Coronary artery (tissue), 2 donors: ENCODE results near the gene DAZAP2.

ENCODE experiments used
- DNase-seq: peaks from one replicate; pipeline ENCODE4 v3.0.0-alpha.2; 2017; ENCODE audit warnings: low spot score
- H3K27ac ChIP-seq, 2 donors: fragments of 200-600 bp; sonication (generic); one replicate each; pipeline ENCODE4 v1.5.1; 2016 to 2019
- H3K4me3 ChIP-seq: fragments of 200-600 bp; sonication (generic); 2 replicates; pipeline ENCODE4 v1.5.1; 2016; ENCODE audit warnings: mild to moderate bottlenecking, moderate library complexity
- TF ChIP-seq, protein P1 (sequence below): fragments of 200-600 bp; sonication (generic); IDR thresholded peaks from one replicate; pipeline ENCODE4 v1.5.1; 2019; ENCODE audit warnings: antibody characterized with exemption

DAZAP2 gene, protein sequence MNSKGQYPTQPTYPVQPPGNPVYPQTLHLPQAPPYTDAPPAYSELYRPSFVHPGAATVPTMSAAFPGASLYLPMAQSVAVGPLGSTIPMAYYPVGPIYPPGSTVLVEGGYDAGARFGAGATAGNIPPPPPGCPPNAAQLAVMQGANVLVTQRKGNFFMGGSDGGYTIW

DNA sequence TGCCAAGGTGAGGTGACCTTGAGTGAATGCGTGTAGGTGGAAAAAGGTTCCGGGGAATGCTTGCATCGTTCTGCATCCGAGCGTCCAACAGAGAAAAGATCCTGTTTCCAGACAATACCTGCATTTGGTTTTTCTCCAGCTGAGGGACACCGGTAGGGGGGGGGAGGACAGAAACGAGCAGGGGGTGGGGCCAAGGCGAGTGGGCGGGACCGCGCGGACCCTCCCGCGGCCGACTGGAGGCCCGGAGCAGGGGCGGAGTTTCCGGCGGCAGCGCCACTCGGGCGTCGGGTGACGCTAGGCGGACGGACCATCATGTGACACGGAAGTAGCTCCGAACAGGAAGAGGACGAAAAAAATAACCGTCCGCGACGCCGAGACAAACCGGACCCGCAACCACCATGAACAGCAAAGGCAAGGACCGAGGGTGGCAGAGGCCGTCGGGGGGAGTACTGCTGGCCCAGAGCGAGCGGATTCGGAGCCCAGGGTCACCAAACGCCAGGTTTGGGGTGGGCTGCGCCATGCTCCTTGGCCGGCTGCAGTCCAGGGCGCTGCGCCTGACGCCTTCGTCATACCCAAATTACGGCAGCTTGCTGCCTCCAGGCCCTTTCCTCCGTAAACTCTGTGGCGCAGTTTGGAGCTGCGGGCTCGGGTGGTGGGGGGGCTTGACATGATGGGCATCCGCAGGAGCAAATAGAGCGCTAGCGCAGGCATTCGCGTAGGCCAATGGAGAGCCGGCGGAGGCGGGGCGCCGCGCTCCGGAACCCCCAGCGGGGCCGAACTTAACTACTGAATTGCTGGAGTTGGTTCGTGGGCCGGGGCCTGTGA is at the start of gene DAZAP2:
TSS of gene DAZAP2 (plus strand) at position 317 of the 825 bp plus-strand sequence. CDS start at position 399, 82 bp downstream.
- peak within 1 kb of the TSS; percentile 99 to 100 for H3K27ac ChIP-seq
- TF ChIP-seq, protein P1, sequence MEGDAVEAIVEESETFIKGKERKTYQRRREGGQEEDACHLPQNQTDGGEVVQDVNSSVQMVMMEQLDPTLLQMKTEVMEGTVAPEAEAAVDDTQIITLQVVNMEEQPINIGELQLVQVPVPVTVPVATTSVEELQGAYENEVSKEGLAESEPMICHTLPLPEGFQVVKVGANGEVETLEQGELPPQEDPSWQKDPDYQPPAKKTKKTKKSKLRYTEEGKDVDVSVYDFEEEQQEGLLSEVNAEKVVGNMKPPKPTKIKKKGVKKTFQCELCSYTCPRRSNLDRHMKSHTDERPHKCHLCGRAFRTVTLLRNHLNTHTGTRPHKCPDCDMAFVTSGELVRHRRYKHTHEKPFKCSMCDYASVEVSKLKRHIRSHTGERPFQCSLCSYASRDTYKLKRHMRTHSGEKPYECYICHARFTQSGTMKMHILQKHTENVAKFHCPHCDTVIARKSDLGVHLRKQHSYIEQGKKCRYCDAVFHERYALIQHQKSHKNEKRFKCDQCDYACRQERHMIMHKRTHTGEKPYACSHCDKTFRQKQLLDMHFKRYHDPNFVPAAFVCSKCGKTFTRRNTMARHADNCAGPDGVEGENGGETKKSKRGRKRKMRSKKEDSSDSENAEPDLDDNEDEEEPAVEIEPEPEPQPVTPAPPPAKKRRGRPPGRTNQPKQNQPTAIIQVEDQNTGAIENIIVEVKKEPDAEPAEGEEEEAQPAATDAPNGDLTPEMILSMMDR, result no peak
- DNase-seq, result peak; percentile 96
- peak within 1 kb of the TSS; percentile 86 for H3K4me3 ChIP-seq

DNA sequence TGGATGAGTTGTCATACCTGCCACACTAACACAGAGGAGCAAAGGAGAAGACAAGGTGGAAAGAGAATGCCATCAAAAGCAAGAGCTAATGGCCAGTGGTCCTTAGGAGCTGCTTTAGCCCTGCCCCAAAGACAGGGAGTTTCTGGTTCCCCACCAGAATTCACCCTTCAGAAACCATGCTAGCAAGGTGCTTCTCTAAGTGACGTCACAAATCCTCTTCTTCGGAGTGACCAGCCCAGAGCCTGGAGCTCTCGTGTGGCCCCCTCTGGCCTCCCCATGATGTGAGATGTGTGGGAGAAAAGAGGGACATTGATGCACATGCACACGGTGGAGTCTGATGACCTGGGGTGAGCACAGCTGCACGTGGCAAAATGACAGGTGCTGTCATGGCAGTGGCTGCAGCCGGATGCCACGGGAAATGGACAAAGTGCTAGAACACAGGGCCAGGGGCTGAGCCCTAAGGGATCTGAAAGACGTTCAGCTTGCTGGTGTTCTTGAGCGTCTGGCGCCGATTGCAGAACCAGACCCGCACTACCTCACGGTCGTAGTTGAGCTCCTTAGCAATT is 48.8 kb upstream of the DAZAP2 start:
- H3K27ac ChIP-seq, result no peak overlapping the region
- DNase-seq, result no peak
- TF ChIP-seq, protein P1, result no peak

DNA sequence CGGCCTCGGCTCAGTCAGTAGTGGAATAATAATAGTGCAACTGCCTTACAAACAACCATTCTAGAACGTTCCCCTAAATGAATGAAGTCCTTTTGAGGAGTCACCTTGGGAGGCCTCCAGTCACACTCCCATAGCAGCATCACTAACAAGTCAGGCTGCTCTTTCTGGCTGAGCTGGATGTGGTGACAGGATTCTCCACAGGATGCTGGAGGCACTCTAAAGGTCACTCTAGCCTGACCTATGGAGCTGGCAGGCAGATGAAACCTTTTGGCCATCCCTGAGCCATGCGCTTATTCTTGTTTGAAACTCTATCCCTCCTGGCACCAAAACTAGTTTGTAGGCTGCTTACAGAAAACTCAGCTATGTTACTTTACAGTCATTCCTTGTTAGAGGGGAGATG is 47.8 kb upstream of the DAZAP2 start:
- DNase-seq, result no peak
- H3K27ac ChIP-seq, result no peak overlapping the region
- H3K4me3 ChIP-seq, result no peak overlapping the region
- TF ChIP-seq, protein P1, result no peak

More for the DNA sequence above, 48.8 kb upstream of the DAZAP2 start:
- no peak overlapping the region for H3K4me3 ChIP-seq

DNA sequence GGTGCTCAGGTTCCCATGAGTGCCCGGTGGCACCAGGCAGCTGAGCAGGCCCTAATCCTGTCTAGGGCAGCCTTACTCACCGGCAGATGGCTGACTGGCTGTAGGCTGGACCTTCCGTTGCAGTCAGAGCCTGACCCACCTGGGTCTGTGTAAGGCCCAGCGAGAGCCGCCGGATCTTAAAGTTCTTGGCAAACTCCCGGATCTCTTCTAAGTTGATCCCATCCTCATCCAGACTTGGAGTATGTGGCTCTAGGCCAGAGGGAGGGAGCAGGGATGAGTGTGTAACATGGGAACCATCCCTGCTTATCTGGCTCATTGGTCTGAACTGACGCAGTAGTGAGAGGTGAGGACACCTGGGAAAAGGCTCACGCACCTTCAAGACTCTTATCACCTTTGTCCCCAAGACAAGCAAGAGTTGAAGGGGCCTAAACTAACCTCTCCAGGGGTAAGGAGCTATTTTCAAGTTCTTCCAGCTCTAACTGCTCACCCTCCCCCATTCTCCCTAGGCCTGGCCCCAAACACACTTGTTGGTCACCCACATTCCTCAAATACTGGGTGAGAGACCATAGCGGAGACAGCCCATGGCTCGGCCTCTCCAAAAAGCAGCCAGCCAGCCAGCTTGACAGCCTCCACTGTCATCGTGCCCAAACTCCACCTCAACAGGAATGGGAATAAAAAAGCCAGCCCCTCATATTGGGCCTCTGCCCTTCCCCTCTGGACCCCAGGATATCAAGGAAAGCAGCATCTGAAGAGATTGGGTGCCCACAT is 46.9 kb upstream of the DAZAP2 start:
- DNase-seq, result no peak
- Histone ChIP-seq H3K27ac (no peak overlapping the region), H3K4me3 (no peak overlapping the region)
- TF ChIP-seq, protein P1, result no peak

DNA sequence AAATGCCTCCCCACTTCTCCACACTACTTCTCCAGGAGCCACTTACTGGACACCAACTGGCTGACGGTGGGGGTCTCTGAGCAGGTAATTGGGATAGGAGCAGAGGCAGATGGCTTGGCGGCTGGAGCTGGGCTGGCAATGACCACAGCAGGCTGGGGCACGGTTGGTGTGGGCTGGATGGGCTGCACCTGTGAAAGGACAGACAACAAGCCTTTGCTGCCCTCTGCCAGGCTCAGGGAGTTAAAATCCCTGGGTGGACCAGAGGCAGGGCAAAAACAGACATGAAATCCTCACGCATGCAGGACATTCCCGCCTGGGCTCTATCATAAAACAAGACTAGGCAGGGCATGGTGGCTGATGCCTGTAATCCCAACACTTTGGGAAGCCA is 46.3 kb upstream of the DAZAP2 start:
- no peak for DNase-seq
- TF ChIP-seq, protein P1, result no peak
- Histone ChIP-seq H3K27ac (no peak overlapping the region), H3K4me3 (no peak overlapping the region)

DNA sequence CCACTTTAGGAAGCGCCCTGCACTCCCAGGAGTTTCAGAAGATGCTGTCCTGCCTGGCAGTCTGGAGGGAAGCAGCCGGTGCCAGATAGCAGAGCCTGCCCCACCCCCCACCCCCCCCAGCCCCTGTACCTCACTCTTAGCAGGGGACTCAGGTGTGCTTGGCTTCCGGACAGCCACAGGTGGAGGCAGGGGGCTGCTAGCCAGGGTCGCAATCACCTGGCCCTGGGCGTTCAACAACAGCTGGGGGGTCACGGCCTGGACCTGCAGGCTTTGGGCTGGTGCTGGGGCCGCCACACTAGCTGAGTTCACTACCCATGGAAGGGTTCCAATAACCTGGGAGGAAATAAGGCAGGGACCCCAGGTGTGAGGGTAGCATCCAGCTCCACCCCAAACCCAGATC is 42.8 kb upstream of the DAZAP2 start:
- DNase-seq, result no peak
- TF ChIP-seq, protein P1, result no peak
- H3K4me3 ChIP-seq, result no peak overlapping the region
- no peak overlapping the region for H3K27ac ChIP-seq
